Measurements from ENCODE around the gene RAI2. TPM values are rescaled to one million over a fixed set of nuclear protein-coding genes. Genes with fewer than 3 reads are reported as not detected.

RAI2 gene
- total RNA-seq, 1 donor: 0.36 TPM

DNA sequence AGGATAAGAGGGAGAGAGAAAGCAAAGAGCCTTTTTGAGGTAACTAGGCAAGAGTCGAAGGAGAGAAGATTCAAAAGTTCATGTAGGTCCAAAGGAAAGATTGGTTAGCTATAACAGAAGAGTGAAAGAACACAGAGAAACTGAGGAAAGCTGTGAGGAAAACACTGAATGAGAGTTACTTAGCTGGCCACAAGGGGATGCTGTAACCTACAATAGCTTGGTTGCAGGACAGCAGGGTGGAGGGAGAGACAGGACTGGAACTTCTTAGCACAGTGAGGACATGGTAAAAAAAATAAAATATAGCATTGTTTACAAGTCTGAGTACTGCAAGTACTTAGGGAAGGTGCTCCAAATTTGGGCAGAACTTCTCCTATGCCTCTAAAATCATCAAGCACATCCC lies 48.3 kb downstream of the RAI2 start:
- Histone ChIP-seq H3K27ac (ENCODE audit: low read depth, low read length) (no peak overlapping the region), H3K79me2 (ENCODE audit: insufficient read depth, low read length) (no peaks in the 10 kb centered on the region), H3K4me2 (ENCODE audit: insufficient read depth, low read length) (no peak overlapping the region), H4K20me1 (ENCODE audit: insufficient read depth, low read length) (no peaks in the 10 kb centered on the region), H3K4me1 (ENCODE audit: insufficient read depth, low read length) (peaks cover 10% of the 10 kb centered on the region), H3K27me3 (ENCODE audit: insufficient read depth, low read length) (no peaks in the 10 kb centered on the region), H2AFZ (ENCODE audit: low read length) (no peak overlapping the region), H3K4me3 (ENCODE audit: insufficient read depth, low read length) (no peak overlapping the region), H3K9me3 (ENCODE audit: low read depth, low read length) (no peaks in the 10 kb centered on the region), H3K36me3 (ENCODE audit: insufficient read depth, low read length) (no peaks in the 10 kb centered on the region)
- TF ChIP-seq, protein P1, sequence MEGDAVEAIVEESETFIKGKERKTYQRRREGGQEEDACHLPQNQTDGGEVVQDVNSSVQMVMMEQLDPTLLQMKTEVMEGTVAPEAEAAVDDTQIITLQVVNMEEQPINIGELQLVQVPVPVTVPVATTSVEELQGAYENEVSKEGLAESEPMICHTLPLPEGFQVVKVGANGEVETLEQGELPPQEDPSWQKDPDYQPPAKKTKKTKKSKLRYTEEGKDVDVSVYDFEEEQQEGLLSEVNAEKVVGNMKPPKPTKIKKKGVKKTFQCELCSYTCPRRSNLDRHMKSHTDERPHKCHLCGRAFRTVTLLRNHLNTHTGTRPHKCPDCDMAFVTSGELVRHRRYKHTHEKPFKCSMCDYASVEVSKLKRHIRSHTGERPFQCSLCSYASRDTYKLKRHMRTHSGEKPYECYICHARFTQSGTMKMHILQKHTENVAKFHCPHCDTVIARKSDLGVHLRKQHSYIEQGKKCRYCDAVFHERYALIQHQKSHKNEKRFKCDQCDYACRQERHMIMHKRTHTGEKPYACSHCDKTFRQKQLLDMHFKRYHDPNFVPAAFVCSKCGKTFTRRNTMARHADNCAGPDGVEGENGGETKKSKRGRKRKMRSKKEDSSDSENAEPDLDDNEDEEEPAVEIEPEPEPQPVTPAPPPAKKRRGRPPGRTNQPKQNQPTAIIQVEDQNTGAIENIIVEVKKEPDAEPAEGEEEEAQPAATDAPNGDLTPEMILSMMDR (IDR thresholded peaks at IDR 0.05; ENCODE audit: extremely low read depth, low read depth, low read length): peak; percentile 61
- DNase-seq (ENCODE audit: insufficient read length, low spot score, missing footprints): no peak

DNA sequence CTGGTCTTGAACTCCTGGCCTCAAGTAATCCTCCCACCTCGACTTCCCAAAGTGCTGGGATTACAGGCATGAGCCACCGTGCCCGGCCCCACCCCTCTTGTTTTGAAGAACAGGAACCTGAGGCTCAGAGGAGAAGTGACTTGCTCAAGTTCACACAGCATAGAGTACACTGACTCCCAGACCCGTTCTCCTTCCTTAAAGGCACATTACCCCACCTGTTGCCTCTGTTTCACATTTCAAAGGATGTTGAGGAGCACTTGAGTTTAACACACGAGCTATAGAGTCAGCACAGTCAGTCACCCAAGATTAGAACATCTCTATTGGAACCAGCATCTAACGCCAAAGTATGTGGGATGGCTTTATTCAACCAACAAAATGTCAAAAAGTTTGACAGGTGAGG lies 51.1 kb downstream of the RAI2 start:
- TF ChIP-seq, protein P1 (IDR thresholded peaks at IDR 0.05; ENCODE audit: extremely low read depth, low read depth, low read length): no peak
- H4K20me1 ChIP-seq (ENCODE audit: insufficient read depth, low read length): no peaks in the 10 kb centered on the region
- H3K27me3 ChIP-seq (ENCODE audit: insufficient read depth, low read length): no peaks in the 10 kb centered on the region
- no peaks in the 10 kb centered on the region for H3K9me3 ChIP-seq (ENCODE audit: low read depth, low read length)
- no peaks in the 10 kb centered on the region for H3K79me2 ChIP-seq (ENCODE audit: insufficient read depth, low read length)
- H3K27ac ChIP-seq (ENCODE audit: low read depth, low read length): no peak overlapping the region
- DNase-seq (ENCODE audit: insufficient read length, low spot score, missing footprints): no peak
- H2AFZ ChIP-seq (ENCODE audit: low read length): no peak overlapping the region
- no peak overlapping the region for H3K4me3 ChIP-seq (ENCODE audit: insufficient read depth, low read length)
- H3K36me3 ChIP-seq (ENCODE audit: insufficient read depth, low read length): no peaks in the 10 kb centered on the region
- H3K4me2 ChIP-seq (ENCODE audit: insufficient read depth, low read length): no peak overlapping the region
- H3K4me1 ChIP-seq (ENCODE audit: insufficient read depth, low read length): peaks cover 5% of the 10 kb centered on the region

DNA sequence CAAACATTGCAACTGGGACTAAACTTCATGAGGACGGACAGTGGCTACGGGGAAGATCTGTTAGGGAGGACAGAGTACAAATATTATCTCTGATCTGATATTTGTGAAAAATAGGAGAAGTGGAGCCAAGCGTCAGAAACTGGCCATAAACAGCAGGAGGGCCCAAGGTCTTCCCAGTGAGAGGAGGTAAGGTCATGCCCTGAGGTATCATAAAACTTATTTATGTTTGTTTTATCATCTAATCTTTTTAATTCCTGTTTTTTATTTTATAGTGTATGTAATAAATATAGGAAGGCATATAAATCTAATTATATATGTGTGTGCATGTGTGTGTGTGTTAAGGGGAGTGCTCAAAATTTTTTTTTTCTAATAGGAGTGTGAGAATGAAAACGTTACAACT lies 51.8 kb downstream of the RAI2 start:
- Histone ChIP-seq H3K4me3 (ENCODE audit: insufficient read depth, low read length) (no peak overlapping the region), H3K4me2 (ENCODE audit: insufficient read depth, low read length) (no peak overlapping the region), H3K4me1 (ENCODE audit: insufficient read depth, low read length) (peaks cover 5% of the 10 kb centered on the region), H2AFZ (ENCODE audit: low read length) (no peak overlapping the region), H3K79me2 (ENCODE audit: insufficient read depth, low read length) (no peaks in the 10 kb centered on the region), H3K9me3 (ENCODE audit: low read depth, low read length) (no peaks in the 10 kb centered on the region), H3K27ac (ENCODE audit: low read depth, low read length) (no peak overlapping the region), H3K27me3 (ENCODE audit: insufficient read depth, low read length) (peaks cover under 1% of the 10 kb centered on the region), H3K36me3 (ENCODE audit: insufficient read depth, low read length) (no peaks in the 10 kb centered on the region), H4K20me1 (ENCODE audit: insufficient read depth, low read length) (no peaks in the 10 kb centered on the region)
- TF ChIP-seq, protein P1 (IDR thresholded peaks at IDR 0.05; ENCODE audit: extremely low read depth, low read depth, low read length): no peak
- no peak for DNase-seq (ENCODE audit: insufficient read length, low spot score, missing footprints)

DNA sequence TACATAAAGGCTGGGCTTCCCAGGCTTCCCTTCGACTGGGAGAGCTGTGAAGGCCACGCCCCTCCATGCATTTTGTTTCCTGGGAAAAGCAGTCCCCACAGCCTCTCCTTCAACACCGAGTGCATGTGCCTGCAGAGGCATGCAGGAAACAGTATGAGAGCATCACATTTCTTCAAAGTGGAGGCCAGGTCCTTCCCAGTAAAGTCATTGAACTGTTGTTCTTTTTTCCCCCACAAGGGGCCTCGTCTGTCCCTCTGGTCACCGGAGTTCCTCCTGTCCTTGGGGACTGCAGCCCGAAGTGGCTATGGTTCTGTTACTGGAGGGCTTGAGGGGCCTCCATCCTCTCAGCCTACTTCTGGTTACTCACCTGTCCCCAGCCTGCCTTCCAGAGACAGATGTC lies 56.0 kb downstream of the RAI2 start:
- Histone ChIP-seq H2AFZ (ENCODE audit: low read length) (no peak overlapping the region), H3K4me1 (ENCODE audit: insufficient read depth, low read length) (no peaks in the 10 kb centered on the region), H3K4me2 (ENCODE audit: insufficient read depth, low read length) (no peak overlapping the region), H3K4me3 (ENCODE audit: insufficient read depth, low read length) (no peak overlapping the region), H3K9me3 (ENCODE audit: low read depth, low read length) (no peaks in the 10 kb centered on the region), H3K27ac (ENCODE audit: low read depth, low read length) (no peak overlapping the region), H3K27me3 (ENCODE audit: insufficient read depth, low read length) (peaks cover 3% of the 10 kb centered on the region), H3K79me2 (ENCODE audit: insufficient read depth, low read length) (no peaks in the 10 kb centered on the region), H4K20me1 (ENCODE audit: insufficient read depth, low read length) (no peaks in the 10 kb centered on the region), H3K36me3 (ENCODE audit: insufficient read depth, low read length) (no peaks in the 10 kb centered on the region)
- DNase-seq (ENCODE audit: insufficient read length, low spot score, missing footprints): no peak
- TF ChIP-seq, protein P1 (IDR thresholded peaks at IDR 0.05; ENCODE audit: extremely low read depth, low read depth, low read length): no peak

Data from osteoblast (primary cell).